NCI-H2227 (cell line): ENCODE measurements around the gene CACNB1.

Experiments used
- DNase-seq: peaks from one replicate; lab custom pipeline; 2025; ENCODE audit not compliant: unreplicated experiment; lab: John Stamatoyannopoulos, UW

Gene CACNB1

GRCh38 chr17:39204245-39204644, 6.8 kb upstream of the CACNB1 start:
- DNase-seq = no peak

- DNase-seq = no peak
Measured at GRCh38 chr17:39200957-39201510, 3.6 kb upstream of the CACNB1 start.

GRCh38 chr17:39200070-39200879, 2.8 kb upstream of the CACNB1 start, which contains the start of gene RPL19:
RPL19 (plus strand) TSS chr17:39200283; CDS start chr17:39200345, 62 bp downstream.
- DNase-seq = peak; percentile 93

GRCh38 chr17:39199820-39200069, 2.3 kb upstream of the CACNB1 start:
- DNase-seq = peak; percentile 96

- DNase-seq = peak; percentile 52
Measured at GRCh38 chr17:39198186-39198566, 707 bp upstream of the CACNB1 start.

GRCh38 chr17:39196808-39197291, 619 bp downstream of the CACNB1 start:
- DNase-seq = peak; percentile 62

- no peak for DNase-seq
Measured at GRCh38 chr17:39196241-39196807, 1.1 kb downstream of the CACNB1 start.

- no peak for DNase-seq
Measured at GRCh38 chr17:39195568-39196160, 1.8 kb downstream of the CACNB1 start.

GRCh38 chr17:39194985-39195524, 2.4 kb downstream of the CACNB1 start:
- DNase-seq = peak; percentile 52

GRCh38 chr17:39194089-39194984, 3.1 kb downstream of the CACNB1 start:
- peak; percentile 80 for DNase-seq

GRCh38 chr17:39193346-39193745, 4.1 kb downstream of the CACNB1 start:
- DNase-seq = no peak

GRCh38 chr17:39192901-39193300, 4.6 kb downstream of the CACNB1 start:
- no peak for DNase-seq

- no peak for DNase-seq
Measured at GRCh38 chr17:39191750-39192510, 5.5 kb downstream of the CACNB1 start.

GRCh38 chr17:39187152-39187830, 10.2 kb downstream of the CACNB1 start:
- no peak for DNase-seq

- DNase-seq = no peak
Measured at GRCh38 chr17:39186481-39187002, 10.9 kb downstream of the CACNB1 start.

- no peak for DNase-seq
Measured at GRCh38 chr17:39183720-39184119, 13.7 kb downstream of the CACNB1 start.

- DNase-seq = no peak
Measured at GRCh38 chr17:39183045-39183444, 14.4 kb downstream of the CACNB1 start.

GRCh38 chr17:39181303-39181702, 16.2 kb downstream of the CACNB1 start:
- DNase-seq = no peak

GRCh38 chr17:39178536-39178935, 18.9 kb downstream of the CACNB1 start:
- DNase-seq = no peak
